RWPE2 (cell line): ENCODE results near the gene HABP2.

Source experiments
- ATAC-seq: fragments of 200-7000 bp; cut with Tn5 transposase; 3 replicates; pipeline ENCODE4 v1.9.1; 2021; ENCODE audit warnings: low read depth
- DNase-seq: peaks from one replicate; pipeline ENCODE4 v3.0.0-alpha.2; 2020; ENCODE audit warnings: low spot score
- H3K27ac ChIP-seq: fragments of 450-650 bp; 2 replicates; pipeline ENCODE4 v1.5.1; 2017; ENCODE audit warnings: mild to moderate bottlenecking; ENCODE audit not compliant: poor library complexity, severe bottlenecking
- H3K27me3 ChIP-seq: fragments of 250-450 bp; sonication (Bioruptor Pico); 2 replicates; pipeline ENCODE4 v1.5.1; 2021; ENCODE audit warnings: mild to moderate bottlenecking, moderate library complexity; ENCODE audit not compliant: insufficient read depth, poor library complexity, severe bottlenecking
- H3K36me3 ChIP-seq: fragments of 250-450 bp; sonication (Bioruptor Pico); 2 replicates; pipeline ENCODE4 v1.5.1; 2020; ENCODE audit warnings: low read depth, mild to moderate bottlenecking, moderate library complexity
- H3K4me1 ChIP-seq: fragments of 250-450 bp; sonication (Bioruptor Pico); 2 replicates; pipeline ENCODE4 v1.5.1; 2021; ENCODE audit warnings: mild to moderate bottlenecking, moderate library complexity; ENCODE audit not compliant: insufficient read depth, poor library complexity, severe bottlenecking
- H3K4me3 ChIP-seq: fragments of 250-450 bp; sonication (Bioruptor Pico); 2 replicates; pipeline ENCODE4 v1.5.1; 2021; ENCODE audit warnings: mild to moderate bottlenecking, moderate library complexity; ENCODE audit not compliant: severe bottlenecking
- H3K9me3 ChIP-seq: fragments of 250-450 bp; sonication (Bioruptor Pico); 2 replicates; pipeline ENCODE4 v1.5.1; 2021; ENCODE audit warnings: mild to moderate bottlenecking, moderate library complexity; ENCODE audit not compliant: severe bottlenecking
- CTCF ChIP-seq: fragments of 450-650 bp; IDR thresholded peaks from one replicate; pipeline ENCODE4 v1.5.1; 2017; ENCODE audit warnings: mild to moderate bottlenecking, moderate library complexity; ENCODE audit not compliant: poor library complexity, severe bottlenecking

HABP2 gene

GRCh38 chr10:113625461-113626186 lies 72.8 kb downstream of the HABP2 start:
- H3K9me3 ChIP-seq: no peaks in the 10 kb centered on the region
- TF ChIP-seq CTCF: no peak
- H3K4me1 ChIP-seq: no peaks in the 10 kb centered on the region
- H3K36me3 ChIP-seq: no peaks in the 10 kb centered on the region
- DNase-seq: no peak
- H3K27ac ChIP-seq: no peak overlapping the region
- ATAC-seq: no peak
- no peak overlapping the region for H3K4me3 ChIP-seq
- peaks cover 13% of the 10 kb centered on the region for H3K27me3 ChIP-seq

- DNase-seq: no peak
- Histone ChIP-seq H3K36me3 (no peaks in the 10 kb centered on the region), H3K27ac (no peak overlapping the region), H3K9me3 (no peaks in the 10 kb centered on the region), H3K4me3 (no peak overlapping the region), H3K4me1 (no peaks in the 10 kb centered on the region), H3K27me3 (peaks cover 11% of the 10 kb centered on the region)
- no peak for TF ChIP-seq CTCF
- no peak for ATAC-seq
Observed at GRCh38 chr10:113626809-113627355, 74.0 kb downstream of the HABP2 start.

GRCh38 chr10:113627836-113628235 lies 75.0 kb downstream of the HABP2 start:
- TF ChIP-seq CTCF: no peak
- Histone ChIP-seq H3K36me3 (no peaks in the 10 kb centered on the region), H3K27ac (no peak overlapping the region), H3K4me3 (no peak overlapping the region), H3K9me3 (no peaks in the 10 kb centered on the region), H3K4me1 (no peaks in the 10 kb centered on the region), H3K27me3 (peaks cover 3% of the 10 kb centered on the region)
- ATAC-seq: no peak
- DNase-seq: no peak

GRCh38 chr10:113628607-113629153 lies 75.8 kb downstream of the HABP2 start:
- no peaks in the 10 kb centered on the region for H3K4me1 ChIP-seq
- ATAC-seq: no peak
- no peak overlapping the region for H3K4me3 ChIP-seq
- no peak for DNase-seq
- no peaks in the 10 kb centered on the region for H3K27me3 ChIP-seq
- no peaks in the 10 kb centered on the region for H3K36me3 ChIP-seq
- TF ChIP-seq CTCF: no peak
- H3K9me3 ChIP-seq: no peaks in the 10 kb centered on the region
- H3K27ac ChIP-seq: no peak overlapping the region
